SK-N-SH (cell line): ENCODE data around the gene MARCHF7.

Experiments
- EP300 ChIP-seq, 2 experiments: IDR thresholded peaks; 2 replicates each; pipeline versions ENCODE4 v1.4.0 to v1.6.1; 2012; ENCODE audit warnings: borderline replicate concordance in 1 of 2, low read depth in 1 of 2, low read length in 1 of 2
- EZH2phosphoT487 ChIP-seq: fragments of 200-600 bp; sonication (generic); IDR thresholded peaks from 2 replicates; pipeline ENCODE4 v1.6.1; 2017; ENCODE audit warnings: low read depth, mixed run types, mild to moderate bottlenecking, antibody characterized with exemption, moderate library complexity, borderline replicate concordance
- RAD21 ChIP-seq: IDR thresholded peaks from 2 replicates; pipeline ENCODE4 v1.6.1; 2012; ENCODE audit warnings: mild to moderate bottlenecking, low read length
- TAF1 ChIP-seq: IDR thresholded peaks from 2 replicates; pipeline ENCODE4 v1.6.1; 2012; ENCODE audit warnings: low read depth, mild to moderate bottlenecking, low read length, moderate library complexity, borderline replicate concordance
- TCF12 ChIP-seq: IDR thresholded peaks from 2 replicates; pipeline ENCODE4 v1.4.0; 2012
- TF ChIP-seq, protein P1 (sequence below): fragments of 200-600 bp; sonication (generic); IDR thresholded peaks from 2 replicates; pipeline ENCODE4 v1.6.1; 2017; ENCODE audit warnings: antibody characterized with exemption, mild to moderate bottlenecking, moderate library complexity

DNA sequence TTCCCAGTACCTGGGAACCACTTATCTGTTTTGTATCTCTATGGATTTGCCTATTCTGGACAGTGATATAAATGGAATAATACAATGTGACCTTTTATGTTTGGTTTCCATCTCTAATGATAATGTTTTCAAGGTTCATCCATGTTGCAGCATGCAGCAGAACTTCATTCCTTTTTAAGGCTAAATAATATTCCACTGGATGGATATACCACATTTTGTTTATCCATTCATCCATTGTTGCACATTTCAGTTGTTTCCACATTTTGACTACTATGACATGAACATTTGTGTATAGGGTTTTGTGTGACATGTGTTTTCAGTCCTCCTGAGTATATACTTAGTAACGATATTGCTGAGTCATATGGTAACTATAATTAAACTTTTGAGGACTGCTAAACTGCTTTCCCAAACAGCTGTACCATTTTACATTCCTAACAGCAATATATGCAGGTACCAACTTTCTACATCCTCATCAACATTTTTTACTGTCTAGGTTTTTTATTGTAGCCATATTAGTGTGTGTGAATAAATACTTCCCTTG, 17.7 kb upstream of the MARCHF7 start:
- TF ChIP-seq, protein P1, sequence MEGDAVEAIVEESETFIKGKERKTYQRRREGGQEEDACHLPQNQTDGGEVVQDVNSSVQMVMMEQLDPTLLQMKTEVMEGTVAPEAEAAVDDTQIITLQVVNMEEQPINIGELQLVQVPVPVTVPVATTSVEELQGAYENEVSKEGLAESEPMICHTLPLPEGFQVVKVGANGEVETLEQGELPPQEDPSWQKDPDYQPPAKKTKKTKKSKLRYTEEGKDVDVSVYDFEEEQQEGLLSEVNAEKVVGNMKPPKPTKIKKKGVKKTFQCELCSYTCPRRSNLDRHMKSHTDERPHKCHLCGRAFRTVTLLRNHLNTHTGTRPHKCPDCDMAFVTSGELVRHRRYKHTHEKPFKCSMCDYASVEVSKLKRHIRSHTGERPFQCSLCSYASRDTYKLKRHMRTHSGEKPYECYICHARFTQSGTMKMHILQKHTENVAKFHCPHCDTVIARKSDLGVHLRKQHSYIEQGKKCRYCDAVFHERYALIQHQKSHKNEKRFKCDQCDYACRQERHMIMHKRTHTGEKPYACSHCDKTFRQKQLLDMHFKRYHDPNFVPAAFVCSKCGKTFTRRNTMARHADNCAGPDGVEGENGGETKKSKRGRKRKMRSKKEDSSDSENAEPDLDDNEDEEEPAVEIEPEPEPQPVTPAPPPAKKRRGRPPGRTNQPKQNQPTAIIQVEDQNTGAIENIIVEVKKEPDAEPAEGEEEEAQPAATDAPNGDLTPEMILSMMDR, result no peak
- TF ChIP-seq TCF12 (no peak), RAD21 (no peak), TAF1 (no peak), EP300 (IDR thresholded peaks at IDR 0.05; ENCODE audit: borderline replicate concordance in 1 of 2, low read depth in 1 of 2, low read length in 1 of 2) (no peak), EZH2phosphoT487 (no peak)
